Sigmoid colon (tissue), 7 donors: ENCODE data around the gene MYH14. TPM values are rescaled to one million over a fixed set of nuclear protein-coding genes. Genes with fewer than 3 reads are reported as not detected.
"Not testable (repeated sequence)": the region's sequence is repeated elsewhere in the genome, so short reads cannot be mapped to it uniquely, and the experiment has no call there.

Source experiments
- DNase-seq: peaks from one replicate; pipeline ENCODE4 v3.0.0-alpha.2; 2019
- H3K27ac ChIP-seq, 4 donors: fragments of 200-600 bp; sonication (generic); one replicate each; pipeline ENCODE4 v1.5.1; 2016 to 2019; ENCODE audit warnings: mild to moderate bottlenecking in 1 of 4
- H3K27me3 ChIP-seq, 3 donors: fragments of 200-600 bp; sonication (generic); one replicate each; pipeline ENCODE4 v1.5.1; 2019; ENCODE audit warnings: mild to moderate bottlenecking in 1 of 3
- H3K36me3 ChIP-seq, 4 donors: fragments of 200-600 bp; sonication (generic); one replicate each; pipeline ENCODE4 v1.5.1; 2016 to 2019
- H3K4me1 ChIP-seq, 4 donors: fragments of 200-600 bp; sonication (generic); one replicate each; pipeline ENCODE4 v1.5.1; 2017 to 2019
- H3K4me3 ChIP-seq, 4 donors: fragments of 200-600 bp; sonication (generic); one replicate each; pipeline ENCODE4 v1.5.1; 2017 to 2019; ENCODE audit warnings: mild to moderate bottlenecking in 2 of 4, moderate library complexity in 1 of 4
- H3K9me3 ChIP-seq, 4 donors: fragments of 200-600 bp in 3 of 4; sonication (generic) in 3 of 4; one replicate each; pipeline versions ENCODE4 v1.5.1 to v1.6.1; 2013 to 2019
- CTCF ChIP-seq, 4 experiments: fragments of 450-650 bp in 3 of 4; fragments of 200-600 bp in 1 of 4; IDR thresholded peaks; one replicate each; pipeline ENCODE4 v1.5.1; 2016 to 2019; ENCODE audit warnings: antibody characterized with exemption in 4 of 4, mild to moderate bottlenecking in 3 of 4, moderate library complexity in 2 of 4
- EP300 ChIP-seq, 4 donors: sonication (generic); formaldehyde crosslinking; IDR thresholded peaks; one replicate each; pipeline ENCODE4 v1.6.1; 2017; ENCODE audit warnings: antibody characterized with exemption in 4 of 4
- POLR2A ChIP-seq, 2 donors: fragments of 450-650 bp; IDR thresholded peaks; one replicate each; pipeline ENCODE4 v1.6.1; 2016; ENCODE audit warnings: antibody characterized with exemption in 2 of 2, mild to moderate bottlenecking in 2 of 2, moderate library complexity in 2 of 2
- POLR2AphosphoS5 ChIP-seq, 4 donors: sonication (generic); formaldehyde crosslinking; IDR thresholded peaks; one replicate each; pipeline ENCODE4 v1.6.1; 2017; ENCODE audit warnings: antibody characterized with exemption in 4 of 4
- WGBS, 2 donors: extraction: QIAGEN DNeasy Blood & Tissue Kit; methylation state at CpG; one replicate each; pipeline ENCODE4 v1.1.7; 2013; 5-methylcytosine and 5-hydroxymethylcytosine counted together
- intact Hi-C: fragments of 100-400 bp; cut with DNase I; formaldehyde crosslinking; loops from one replicate; pipeline ENCODE4 v1.15.1; 2023
- polyA plus RNA-seq, 3 donors: library from polyadenylated mRNA; stranded (reverse); fragments of 200-250 nt; gene quantifications; one replicate each; pipeline ENCODE4 v1.2.3, GENCODE V29; 2013
- total RNA-seq, 4 donors: library from RNA; depleted of rRNA; stranded (reverse); fragments of >200 nt; gene quantifications; one replicate each; pipeline ENCODE4 v1.1.0, GENCODE V29; 2016
- donor health status: healthy with polysubstance abuse.
- donor health status: Bipolar disorder and iron deficiency.
- donor health status: healthy.

Gene MYH14
- total and polyA plus RNA-seq, 7 donors, result 0.16 to 479 (median 3.9) TPM

GRCh38 chr19:50230379-50231351 is 27.2 kb downstream of the MYH14 start:
- WGBS, 2 donors, result 81 to 90% methylated on average over 56 of the region's 56 CpGs
- TF ChIP-seq CTCF (IDR thresholded peaks at IDR 0.05) (no peak), POLR2A (IDR thresholded peaks at IDR 0.05) (no peak), POLR2AphosphoS5 (IDR thresholded peaks at IDR 0.05) (no peak), EP300 (IDR thresholded peaks at IDR 0.05) (no peak)
- intact Hi-C loops, result no loop called here
- DNase-seq, result no peak
- no peaks in the 10 kb centered on the region for H3K4me1 ChIP-seq
- H3K27ac ChIP-seq, result no peak overlapping the region
- no peaks in the 10 kb centered on the region for H3K36me3 ChIP-seq
- H3K9me3 ChIP-seq, result no peaks in the 10 kb centered on the region
- H3K4me3 ChIP-seq, result no peak overlapping the region
- H3K27me3 ChIP-seq, result peaks cover 0 to 27% (median 0%) of the 10 kb centered on the region in 3 donors

- H3K4me1 ChIP-seq, intact Hi-C loops, H3K4me3 ChIP-seq, H3K36me3 ChIP-seq, H3K27ac ChIP-seq, H3K9me3 ChIP-seq, DNase-seq: not testable (repeated sequence)
- peaks cover 0 to 25% (median 0%) of the 10 kb centered on the region in 3 donors for H3K27me3 ChIP-seq
- WGBS, 2 donors, result 86 to 93% methylated on average over 3 of the region's 3 CpGs
These were observed 28.0 kb downstream of the MYH14 start for GRCh38 chr19:50231417-50231816.

- peaks cover 0 to 21% (median 0%) of the 10 kb centered on the region in 3 donors for H3K27me3 ChIP-seq
- H3K27ac ChIP-seq, result no peak overlapping the region
- intact Hi-C loops, result no loop called here
- DNase-seq, result no peak
- H3K9me3 ChIP-seq, result no peaks in the 10 kb centered on the region
- no peaks in the 10 kb centered on the region for H3K36me3 ChIP-seq
- WGBS, 2 donors, result 84 to 88% methylated on average over 16 of the region's 16 CpGs
- no peaks in the 10 kb centered on the region for H3K4me1 ChIP-seq
- H3K4me3 ChIP-seq, result no peak overlapping the region
- TF ChIP-seq EP300 (IDR thresholded peaks at IDR 0.05), result no peak
- TF ChIP-seq POLR2A (IDR thresholded peaks at IDR 0.05), result no peak
- TF ChIP-seq POLR2AphosphoS5 (IDR thresholded peaks at IDR 0.05), result no peak
- no peak for TF ChIP-seq CTCF (IDR thresholded peaks at IDR 0.05)
These were observed 28.4 kb downstream of the MYH14 start for GRCh38 chr19:50231821-50232220.

- Histone ChIP-seq H3K27ac (no peak overlapping the region), H3K4me1 (no peaks in the 10 kb centered on the region), H3K27me3 (peaks cover 0 to 20% (median 0%) of the 10 kb centered on the region in 3 donors), H3K4me3 (no peak overlapping the region), H3K36me3 (no peaks in the 10 kb centered on the region), H3K9me3 (no peaks in the 10 kb centered on the region)
- no peak for DNase-seq
- WGBS, 2 donors, result 74 to 81% methylated on average over 3 of the region's 3 CpGs
- intact Hi-C loops, result no loop called here
- TF ChIP-seq EP300 (IDR thresholded peaks at IDR 0.05) (no peak), POLR2A (IDR thresholded peaks at IDR 0.05) (no peak), POLR2AphosphoS5 (IDR thresholded peaks at IDR 0.05) (no peak), CTCF (IDR thresholded peaks at IDR 0.05) (no peak)
These were observed 29.2 kb downstream of the MYH14 start for GRCh38 chr19:50232600-50232999.

- Histone ChIP-seq H3K27ac (no peak overlapping the region), H3K9me3 (no peaks in the 10 kb centered on the region), H3K4me1 (no peaks in the 10 kb centered on the region), H3K36me3 (no peaks in the 10 kb centered on the region), H3K27me3 (peaks cover 0 to 17% (median 0%) of the 10 kb centered on the region in 3 donors), H3K4me3 (no peak overlapping the region)
- TF ChIP-seq POLR2AphosphoS5 (IDR thresholded peaks at IDR 0.05), result no peak
- 88 to 92% methylated on average over 23 of the region's 23 CpGs for WGBS, 2 donors
- intact Hi-C loops, result no loop called here
- DNase-seq, result no peak
These were observed 30.0 kb downstream of the MYH14 start for GRCh38 chr19:50233308-50233910.

GRCh38 chr19:50237493-50237892 is 34.1 kb downstream of the MYH14 start:
- H3K27ac ChIP-seq, H3K4me3 ChIP-seq, H3K9me3 ChIP-seq, H3K36me3 ChIP-seq, H3K4me1 ChIP-seq, H3K27me3 ChIP-seq, intact Hi-C loops, DNase-seq: not testable (repeated sequence)
- WGBS, 2 donors, result 42% methylated on average over 11 of the region's 11 CpGs
